RPMI7951 (cell line): Measurements from ENCODE around the gene DNAH9. TPM values are rescaled to one million over a fixed set of nuclear protein-coding genes. Genes with fewer than 3 reads are reported as not detected.

Experiments
- DNase-seq: peaks from one replicate; pipeline ENCODE4 v3.0.0-alpha.2; 2012; ENCODE audit warnings: low read depth
- total RNA-seq: library from RNA; depleted of rRNA; stranded (reverse); fragments of >200 nt; shearing (Covaris generic); gene quantifications from 2 replicates; pipeline ENCODE4 v1.2.3, GENCODE V29; 2014

The DNAH9 gene
- total RNA-seq, 1 experiment from 2014 or later = under 0.01 TPM

- no peak for DNase-seq
Observed at GRCh38 chr17:11610999-11611566, 12.8 kb downstream of the DNAH9 start.

DNA sequence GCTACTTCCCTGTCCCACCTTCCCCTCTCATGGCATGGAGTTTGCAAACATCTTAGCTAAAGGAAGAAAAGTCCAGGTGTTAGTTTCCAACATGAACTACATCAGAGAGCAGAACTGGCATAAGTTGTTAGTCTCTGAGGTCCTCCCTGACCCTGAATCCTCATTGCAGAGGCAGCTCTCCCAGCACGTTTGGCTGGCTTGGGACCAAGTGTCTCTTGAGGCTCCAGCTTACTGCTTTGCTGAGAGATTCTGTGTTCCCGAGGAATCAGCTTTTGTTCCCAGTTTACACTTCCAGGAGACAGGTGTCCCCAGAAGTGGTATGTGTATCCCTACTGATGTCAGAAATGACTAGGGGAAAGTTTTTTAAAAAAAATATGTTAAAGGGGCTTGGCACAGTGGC, 14.7 kb downstream of the DNAH9 start:
- no peak for DNase-seq

DNA sequence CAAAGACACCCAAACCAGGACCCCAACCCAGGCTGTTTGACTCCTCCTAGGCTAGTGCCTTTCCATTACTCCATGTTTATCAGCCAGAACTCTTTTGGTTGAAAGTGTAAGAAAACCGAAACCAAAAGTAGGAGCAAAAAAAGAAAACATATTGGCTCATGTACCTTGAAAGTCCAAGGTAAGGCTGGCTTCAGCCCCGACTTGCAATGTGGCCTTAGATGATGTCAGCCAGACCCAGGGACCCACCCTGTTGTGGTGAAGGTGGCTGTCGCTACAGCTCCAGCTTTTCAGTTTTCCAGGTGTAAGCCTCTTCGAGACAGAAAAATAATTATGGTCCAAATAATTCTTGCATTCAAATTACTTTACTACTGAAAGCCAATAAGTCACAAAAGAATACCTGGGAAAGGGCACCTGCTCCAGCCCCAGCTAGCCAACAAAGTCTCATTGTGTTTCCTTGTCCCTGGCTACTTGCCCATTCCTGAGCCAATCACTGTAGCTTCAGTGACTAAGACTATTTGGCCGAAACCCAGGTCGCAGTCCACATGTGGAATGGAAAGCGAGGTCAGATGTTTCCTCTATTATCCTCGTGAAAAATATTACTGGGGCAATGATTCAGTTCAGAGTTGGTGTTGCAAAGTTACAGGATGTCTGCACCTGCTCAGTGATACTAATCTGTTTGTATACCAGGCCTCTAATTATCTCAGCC, 20.7 kb downstream of the DNAH9 start:
- peak; percentile 14 for DNase-seq

- no peak for DNase-seq
Observed at GRCh38 chr17:11622492-11622891, 24.2 kb downstream of the DNAH9 start.

DNA sequence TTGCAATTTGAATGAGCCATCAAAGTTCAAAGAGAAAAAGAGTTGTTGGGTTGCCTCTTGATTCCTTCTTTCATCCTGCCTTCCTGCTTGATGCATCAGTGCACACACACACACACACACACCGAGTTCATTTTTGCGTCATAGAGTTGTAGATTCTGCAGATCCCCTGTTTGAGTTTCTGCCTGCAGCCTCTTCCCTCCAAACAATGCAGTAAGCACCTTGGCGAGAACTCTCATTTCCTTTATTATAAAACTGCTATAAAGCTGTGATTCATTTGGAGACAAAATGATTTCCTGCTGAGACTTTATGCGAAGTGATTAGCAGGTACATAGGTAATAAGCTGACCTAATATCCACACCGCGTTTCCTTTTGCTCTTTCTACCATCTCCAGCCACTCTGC, 26.7 kb downstream of the DNAH9 start:
- DNase-seq = no peak

- no peak for DNase-seq
Observed at GRCh38 chr17:11625878-11626277, 27.6 kb downstream of the DNAH9 start.

DNA sequence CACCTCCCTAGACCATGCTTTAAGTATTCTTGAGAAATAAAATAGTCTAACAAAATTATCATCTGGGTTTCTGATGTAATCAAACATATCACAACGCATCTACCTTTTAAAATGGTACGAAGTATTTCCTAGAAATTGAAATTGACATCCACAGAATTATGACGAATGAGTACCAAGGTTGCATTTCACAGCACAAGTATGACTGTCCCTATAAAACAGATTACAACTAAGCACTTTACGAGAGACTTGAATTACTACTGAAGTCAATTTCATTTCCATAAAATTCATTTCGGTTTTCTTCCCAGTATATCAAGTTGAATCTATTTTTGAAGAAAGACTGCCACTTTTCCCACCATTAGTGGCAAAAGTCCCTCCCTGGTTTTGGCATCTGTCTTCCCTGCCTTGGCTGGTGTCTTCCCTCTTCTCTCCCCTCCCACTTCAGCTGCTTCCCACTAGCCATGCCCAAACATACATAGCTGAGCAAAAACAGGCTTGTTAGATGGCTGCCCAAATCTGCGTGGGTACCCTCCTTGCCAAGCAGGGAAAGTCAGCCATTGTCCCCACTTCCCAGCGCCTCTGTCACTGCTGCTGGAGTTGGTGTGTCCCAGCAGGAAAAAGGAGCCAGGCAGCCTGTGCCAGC, 29.2 kb downstream of the DNAH9 start:
- DNase-seq = no peak

- DNase-seq = no peak
Observed at GRCh38 chr17:11628374-11628773, 30.1 kb downstream of the DNAH9 start.

- no peak for DNase-seq
Observed at GRCh38 chr17:11628831-11629230, 30.6 kb downstream of the DNAH9 start.

- DNase-seq = no peak
Observed at GRCh38 chr17:11636771-11637170, 38.5 kb downstream of the DNAH9 start.

- DNase-seq = no peak
Observed at GRCh38 chr17:11637796-11638195, 39.5 kb downstream of the DNAH9 start.

- no peak for DNase-seq
Observed at GRCh38 chr17:11638700-11639265, 40.5 kb downstream of the DNAH9 start.

- DNase-seq = no peak
Observed at GRCh38 chr17:11639736-11640462, 41.6 kb downstream of the DNAH9 start.

DNA sequence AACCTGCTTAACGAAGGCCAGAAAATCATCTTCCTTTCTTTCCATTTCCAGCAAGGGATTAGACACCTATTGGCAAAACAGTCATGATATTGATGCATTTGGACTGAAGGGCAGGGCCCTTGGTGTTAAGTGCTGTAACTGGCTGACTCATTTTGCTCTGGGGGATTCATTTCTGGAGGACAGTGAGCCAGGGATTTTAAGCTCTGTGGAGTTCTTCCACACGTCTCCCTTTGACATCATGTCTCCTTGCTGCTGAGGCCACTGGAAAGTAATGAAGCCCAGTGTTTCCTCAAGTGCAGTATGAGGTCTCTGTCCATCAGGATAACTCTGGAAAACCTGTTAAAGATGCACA, 42.2 kb downstream of the DNAH9 start:
- no peak for DNase-seq

GRCh38 chr17:11641521-11642275, 43.4 kb downstream of the DNAH9 start:
- no peak for DNase-seq

GRCh38 chr17:11642655-11643054, 44.4 kb downstream of the DNAH9 start:
- no peak for DNase-seq

- no peak for DNase-seq
Observed at GRCh38 chr17:11643851-11644250, 45.6 kb downstream of the DNAH9 start.

DNA sequence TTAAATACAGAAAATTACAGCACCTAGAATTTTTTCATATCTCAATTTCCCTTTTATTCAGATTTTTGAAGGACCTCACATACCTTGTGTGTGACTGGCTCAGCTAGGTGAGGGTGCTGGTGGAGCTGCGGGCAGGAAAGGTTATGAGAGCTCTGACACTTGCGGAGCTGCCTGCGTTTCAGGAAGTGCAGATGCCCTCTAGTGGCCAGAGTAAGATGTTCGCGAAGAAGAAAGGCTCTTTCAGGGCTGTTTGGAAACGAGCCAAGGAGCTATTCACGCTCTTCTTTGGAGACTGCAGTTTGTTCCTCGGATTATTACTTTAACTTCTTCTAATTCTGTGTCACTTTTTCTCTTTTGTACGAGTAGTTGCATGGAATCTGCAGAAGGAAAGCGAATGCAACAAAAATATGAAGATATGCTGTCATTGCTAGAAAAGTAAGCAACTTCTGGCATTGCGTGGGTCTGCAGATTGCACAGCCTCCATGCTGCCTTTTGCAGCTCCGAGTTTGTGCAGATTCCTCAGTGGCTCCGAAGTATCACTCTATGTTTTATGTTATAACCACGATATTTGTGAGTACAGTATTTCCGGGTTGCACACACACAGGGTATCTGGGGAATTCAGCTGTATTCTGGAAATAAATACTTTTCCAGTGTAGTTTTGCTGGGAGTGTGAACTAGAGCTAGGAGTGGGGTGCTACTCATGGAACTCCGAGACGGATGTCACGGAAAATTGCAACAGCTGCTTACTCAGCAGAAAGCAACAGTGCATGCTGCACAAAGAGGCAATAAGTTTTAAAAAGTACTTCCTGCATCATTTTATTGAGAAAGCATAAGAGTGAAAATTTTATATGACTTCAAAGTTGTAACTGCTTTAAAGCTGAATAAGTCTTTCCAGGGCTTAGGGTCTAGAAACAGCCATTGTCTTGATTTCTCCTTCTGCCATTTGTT, 46.3 kb downstream of the DNAH9 start:
- DNase-seq = peak; percentile 52

DNA sequence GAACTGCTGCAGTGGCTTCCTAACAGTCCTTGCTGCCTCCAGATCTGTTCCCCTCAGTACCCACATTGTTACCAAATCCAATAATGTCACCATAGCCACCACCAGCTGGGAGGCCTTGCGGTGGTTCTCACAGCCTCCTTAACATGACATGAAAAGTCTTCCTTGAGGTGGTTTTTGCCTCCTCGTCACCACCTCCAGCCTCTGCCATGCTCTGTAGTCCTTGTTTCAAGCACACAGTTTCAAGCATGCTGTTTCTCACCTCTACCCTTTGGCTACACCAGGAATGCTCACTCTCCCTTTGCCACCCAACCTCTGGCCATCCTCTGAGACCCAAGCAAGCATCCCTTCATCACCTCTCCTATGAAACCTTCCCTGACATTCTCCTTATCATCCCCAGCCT, 47.2 kb downstream of the DNAH9 start:
- no peak for DNase-seq

GRCh38 chr17:11651089-11651488, 52.8 kb downstream of the DNAH9 start:
- no peak for DNase-seq

DNA sequence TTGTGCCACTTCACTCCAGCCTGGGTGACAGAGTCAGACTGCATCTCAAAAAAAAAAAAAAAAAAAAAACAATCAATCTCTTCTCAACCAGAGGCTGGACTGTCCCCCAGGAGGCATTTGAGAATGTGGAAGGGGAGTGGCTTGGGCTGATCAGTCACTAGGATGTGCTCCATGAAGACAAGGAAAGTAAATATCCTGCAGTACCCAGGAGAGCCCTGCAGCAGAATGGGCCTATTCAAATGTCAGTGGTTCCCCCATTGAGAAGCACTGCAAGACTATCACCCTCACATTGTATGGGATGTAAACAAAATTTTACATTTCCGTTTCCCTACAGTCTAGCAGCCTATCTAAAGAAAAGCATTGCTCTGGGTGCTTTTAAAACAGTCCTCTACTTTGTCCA, 70.3 kb downstream of the DNAH9 start:
- DNase-seq = no peak
